Pancreas (tissue), 10 donors: ENCODE data around the gene PRDM16. TPM values are rescaled to one million over a fixed set of nuclear protein-coding genes. Genes with fewer than 3 reads are reported as not detected.
A peak's percentile ranks its signal among the peaks of the same experiment; 100 is the strongest.

Experiments
- ATAC-seq, 4 donors: fragments of 200-7000 bp; cut with Tn5 transposase; one replicate each; pipeline versions ENCODE4 v1.8.0 to v1.9.1; 2020; ENCODE audit warnings: mild to moderate bottlenecking in 4 of 4, moderate library complexity in 4 of 4
- DNase-seq, 6 donors: peaks; one replicate each; pipeline ENCODE4 v3.0.0-alpha.2; 2020
- FAIRE-seq: peaks from 2 replicates; lab custom pipeline; 2012; peaks lifted over from hg19 to GRCh38; lab: Jason Lieb, UNC
- H3K27ac ChIP-seq, 4 donors: fragments of 200-600 bp; sonication (generic); 1 replicate in 3 of 4; 2 replicates in 1 of 4; pipeline versions ENCODE4 v1.5.0 to v1.8.0; 2020
- H3K27me3 ChIP-seq, 4 donors: fragments of 200-600 bp; one replicate each; pipeline ENCODE4 v1.8.0; 2021
- H3K36me3 ChIP-seq, 3 donors: fragments of 200-600 bp; sonication (generic) in 1 of 3; one replicate each; pipeline versions ENCODE4 v1.5.0 to v1.8.0; 2020 to 2021
- H3K4me1 ChIP-seq, 3 donors: fragments of 200-600 bp; one replicate each; pipeline ENCODE4 v1.8.0; 2021
- H3K4me3 ChIP-seq, 4 donors: fragments of 200-600 bp; sonication (generic) in 2 of 4; one replicate each; pipeline versions ENCODE4 v1.5.0 to v1.8.0; 2020 to 2021
- H3K9me3 ChIP-seq, 4 donors: fragments of 200-600 bp; one replicate each; pipeline ENCODE4 v1.8.0; 2021
- WGBS, 2 donors: extraction: QIAGEN DNeasy Blood & Tissue Kit; methylation state at CpG; one replicate each; pipeline ENCODE4 v1.1.7; 2013; 5-methylcytosine and 5-hydroxymethylcytosine counted together
- intact Hi-C, 3 donors: fragments of 100-400 bp; cut with DNase I; formaldehyde crosslinking; loops; one replicate each; pipeline versions ENCODE4 v1.11.1 to v1.14.2; 2022
- polyA plus RNA-seq, 2 donors: library from polyadenylated mRNA; stranded (reverse); fragments of 200-250 nt; gene quantifications; one replicate each; pipeline ENCODE4 v1.2.3, GENCODE V29; 2013
- total RNA-seq, 6 donors: library from RNA; stranded (reverse); fragmentation: NEBNext Ultra II Directional in 4 of 6; extraction: Animal tissue kit (Norgen Biotek cat#: 25700) in 4 of 6; gene quantifications; one replicate each; pipeline versions ENCODE4 v1.2.1 to v1.2.4, GENCODE V29; 2021 to 2023
- TF ChIP-seq, protein P1 (sequence below), 4 donors: fragments of 200-600 bp; sonication (generic) in 3 of 4; IDR thresholded peaks; one replicate each; pipeline versions ENCODE4 v1.5.0 to v1.8.0; 2021; ENCODE audit warnings: antibody characterized with exemption in 4 of 4
- donor health status: healthy with polysubstance abuse.
- donor health status: DM: no; HTN: no; CAD: no; lungs with moderate emphysema.
- donor health status: DM: no; HTN: no; CAD: no.
- donor health status: control.
- donor health status: control.
- donor health status: Bipolar disorder and iron deficiency.
- donor health status: DM: yes; HTN: yes; CAD: no.
- donor health status: DM: no; HTN: no; CAD: no.
- donor health status: DM: no; HTN: no; CAD: no.
- donor health status: DM: yes; HTN: yes; CAD: no.

The PRDM16 gene
- total and polyA plus RNA-seq, 8 donors, result 6.6 to 19.2 (median 14.9) TPM

DNA sequence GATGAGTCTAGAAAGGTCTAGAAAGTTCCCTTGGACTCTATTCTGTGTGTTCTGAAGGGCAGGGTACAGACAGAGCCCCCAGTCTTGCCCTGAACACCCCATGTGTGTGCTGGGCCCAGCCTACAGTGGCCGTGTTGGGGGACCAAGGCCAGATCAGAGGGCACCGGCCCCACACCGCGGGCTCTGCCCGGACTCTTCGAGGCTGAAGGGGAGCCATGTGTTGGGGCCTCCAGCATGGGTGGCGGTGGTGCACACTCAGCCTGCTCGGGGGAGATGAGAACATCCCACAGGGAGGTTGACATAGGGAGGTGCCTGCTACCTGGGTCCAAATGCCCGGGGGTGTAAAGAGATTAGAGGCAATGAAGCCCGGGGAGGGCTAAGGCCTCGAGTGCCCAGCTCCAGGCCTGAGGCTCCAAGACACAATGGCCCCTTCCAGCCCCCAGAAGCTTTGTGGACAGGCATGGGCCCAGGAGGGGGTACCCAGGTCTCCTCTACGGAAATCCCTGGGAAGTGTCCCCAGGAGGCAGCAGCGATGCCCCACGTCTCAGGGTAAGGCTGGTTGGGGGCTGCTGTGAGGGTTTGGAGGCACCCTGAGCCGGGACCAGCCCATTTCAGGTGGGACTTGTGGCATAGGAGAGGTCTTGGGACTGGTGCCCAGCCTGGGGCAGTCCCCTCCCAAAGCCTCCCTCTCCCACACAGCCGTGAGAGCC lies 397.5 kb downstream of the PRDM16 start:
- H3K9me3 ChIP-seq, result no peaks in the 10 kb centered on the region
- FAIRE-seq (no peak), ATAC-seq (no peak), DNase-seq (peak in 2 of 6 donors; percentile 47 to 64)
- H3K4me1 ChIP-seq, result no peaks in the 10 kb centered on the region
- WGBS, 2 donors, result 91 to 93% methylated on average over 16 of the region's 16 CpGs
- intact Hi-C loops, result no loop called here
- H3K4me3 ChIP-seq, result no peak overlapping the region
- no peaks in the 10 kb centered on the region for H3K36me3 ChIP-seq
- TF ChIP-seq, protein P1, sequence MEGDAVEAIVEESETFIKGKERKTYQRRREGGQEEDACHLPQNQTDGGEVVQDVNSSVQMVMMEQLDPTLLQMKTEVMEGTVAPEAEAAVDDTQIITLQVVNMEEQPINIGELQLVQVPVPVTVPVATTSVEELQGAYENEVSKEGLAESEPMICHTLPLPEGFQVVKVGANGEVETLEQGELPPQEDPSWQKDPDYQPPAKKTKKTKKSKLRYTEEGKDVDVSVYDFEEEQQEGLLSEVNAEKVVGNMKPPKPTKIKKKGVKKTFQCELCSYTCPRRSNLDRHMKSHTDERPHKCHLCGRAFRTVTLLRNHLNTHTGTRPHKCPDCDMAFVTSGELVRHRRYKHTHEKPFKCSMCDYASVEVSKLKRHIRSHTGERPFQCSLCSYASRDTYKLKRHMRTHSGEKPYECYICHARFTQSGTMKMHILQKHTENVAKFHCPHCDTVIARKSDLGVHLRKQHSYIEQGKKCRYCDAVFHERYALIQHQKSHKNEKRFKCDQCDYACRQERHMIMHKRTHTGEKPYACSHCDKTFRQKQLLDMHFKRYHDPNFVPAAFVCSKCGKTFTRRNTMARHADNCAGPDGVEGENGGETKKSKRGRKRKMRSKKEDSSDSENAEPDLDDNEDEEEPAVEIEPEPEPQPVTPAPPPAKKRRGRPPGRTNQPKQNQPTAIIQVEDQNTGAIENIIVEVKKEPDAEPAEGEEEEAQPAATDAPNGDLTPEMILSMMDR (IDR thresholded peaks at IDR 0.05), result no peak
- H3K27ac ChIP-seq, result no peak overlapping the region
- H3K27me3 ChIP-seq, result no peaks in the 10 kb centered on the region

DNA sequence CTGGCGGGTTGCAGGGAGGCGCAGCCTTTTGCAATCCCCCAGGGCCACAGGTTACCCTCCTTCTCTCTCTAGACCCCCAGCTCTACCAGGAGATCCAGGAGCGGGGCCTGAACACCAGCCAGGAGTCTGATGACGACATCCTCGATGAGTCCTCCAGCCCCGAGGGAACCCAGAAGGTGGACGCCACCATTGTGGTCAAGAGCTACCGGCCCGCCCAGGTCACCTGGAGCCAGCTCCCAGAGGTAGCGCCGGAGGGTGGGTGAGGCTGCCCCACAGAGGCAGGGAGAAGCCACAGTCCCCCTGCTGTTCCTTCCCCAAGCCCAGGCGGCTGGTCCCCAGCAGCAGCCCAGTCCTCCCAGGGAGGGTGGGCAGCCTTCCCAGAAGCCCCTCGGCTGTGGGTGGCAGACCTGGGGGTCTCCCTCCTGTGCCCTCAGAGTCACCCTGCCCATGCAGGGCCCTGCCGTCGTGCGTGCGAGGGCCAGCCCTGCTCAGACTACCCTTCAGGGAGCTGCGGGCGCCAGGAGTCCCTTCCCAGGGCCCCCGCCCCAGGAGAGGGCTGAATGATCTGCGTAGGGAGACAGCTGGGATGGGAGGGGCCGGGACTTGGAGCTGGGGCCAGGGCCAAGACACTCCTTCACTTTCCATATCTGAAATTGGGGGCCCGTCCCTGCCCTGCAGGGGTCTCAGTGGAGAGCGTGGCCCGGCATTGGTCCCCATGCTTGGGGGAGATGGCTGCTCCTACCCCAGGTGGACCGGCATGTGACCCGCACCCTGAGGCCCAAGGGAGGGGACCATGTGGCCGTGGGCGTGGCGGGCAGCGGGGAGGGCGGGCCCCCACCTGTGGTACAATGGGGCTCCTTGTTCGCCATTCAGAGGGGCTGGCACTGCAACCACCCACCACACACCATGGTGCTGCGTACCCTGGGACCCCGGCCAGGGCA lies 398.4 kb downstream of the PRDM16 start:
- no peaks in the 10 kb centered on the region for H3K4me1 ChIP-seq
- intact Hi-C loops, result no loop called here
- no peaks in the 10 kb centered on the region for H3K36me3 ChIP-seq
- peak in 3 of 6 donors; percentile 25 to 71 (median 51) for DNase-seq
- H3K27ac ChIP-seq, result no peak overlapping the region
- no peak overlapping the region for H3K4me3 ChIP-seq
- FAIRE-seq, result no peak
- 90 to 91% methylated on average over 31 to 35 of the region's 35 CpGs for WGBS, 2 donors
- H3K27me3 ChIP-seq, result no peaks in the 10 kb centered on the region
- no peaks in the 10 kb centered on the region for H3K9me3 ChIP-seq
- peak in 1 of 4 donors; percentile 22 for ATAC-seq
- TF ChIP-seq, protein P1 (IDR thresholded peaks at IDR 0.05), result no peak

DNA sequence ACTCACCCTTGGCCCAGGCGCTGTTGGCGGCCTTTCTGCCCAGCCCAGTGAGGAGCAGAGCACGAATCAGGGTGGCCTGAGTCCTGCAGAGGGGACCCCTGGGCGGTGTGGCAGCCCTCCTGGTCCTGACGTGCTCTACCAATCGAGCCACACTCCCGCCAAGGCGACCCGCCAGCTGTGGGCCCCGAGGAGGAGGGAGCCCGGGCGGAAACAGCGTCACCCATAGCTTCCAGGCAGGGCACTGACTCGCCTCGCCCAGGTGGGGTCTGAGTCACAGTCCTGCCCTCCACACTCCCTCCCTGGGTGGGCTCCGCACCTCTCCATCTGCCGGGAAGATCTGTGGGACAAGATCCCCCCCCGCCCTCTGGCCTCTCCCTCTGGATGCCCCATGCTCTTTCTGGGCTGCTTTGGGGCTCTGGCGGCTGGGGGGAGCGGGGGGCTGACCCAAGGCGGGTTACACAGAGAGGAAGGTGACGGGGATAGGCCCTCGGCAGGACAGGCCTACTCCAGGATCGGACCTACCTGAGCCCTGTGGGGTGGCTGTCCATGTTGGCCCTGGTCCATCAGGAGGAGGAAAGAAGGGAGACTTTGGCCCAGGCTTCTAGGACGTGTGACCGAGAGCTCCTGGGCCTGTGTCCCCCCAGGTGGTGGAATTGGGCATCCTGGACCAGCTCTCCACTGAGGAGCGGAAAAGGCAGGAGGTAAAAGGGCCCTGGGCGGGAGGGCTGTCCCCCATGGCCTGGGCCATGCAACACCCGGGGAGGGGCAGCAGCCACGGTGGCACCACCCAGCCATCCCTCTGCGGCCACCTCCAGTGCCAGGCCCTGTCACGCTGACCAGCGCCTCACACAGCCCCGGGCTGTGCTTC lies 399.5 kb downstream of the PRDM16 start:
- 90 to 92% methylated on average over 32 to 34 of the region's 34 CpGs for WGBS, 2 donors
- TF ChIP-seq, protein P1 (IDR thresholded peaks at IDR 0.05), result no peak
- Histone ChIP-seq H3K4me1 (no peaks in the 10 kb centered on the region), H3K36me3 (peaks cover 0 to 7% (median 0%) of the 10 kb centered on the region in 3 donors), H3K27ac (no peak overlapping the region), H3K9me3 (no peaks in the 10 kb centered on the region), H3K27me3 (no peaks in the 10 kb centered on the region), H3K4me3 (no peak overlapping the region)
- ATAC-seq (no peak), DNase-seq (peak in 3 of 6 donors; percentile 29 to 75 (median 48)), FAIRE-seq (no peak)
- intact Hi-C loops, result no loop called here

DNA sequence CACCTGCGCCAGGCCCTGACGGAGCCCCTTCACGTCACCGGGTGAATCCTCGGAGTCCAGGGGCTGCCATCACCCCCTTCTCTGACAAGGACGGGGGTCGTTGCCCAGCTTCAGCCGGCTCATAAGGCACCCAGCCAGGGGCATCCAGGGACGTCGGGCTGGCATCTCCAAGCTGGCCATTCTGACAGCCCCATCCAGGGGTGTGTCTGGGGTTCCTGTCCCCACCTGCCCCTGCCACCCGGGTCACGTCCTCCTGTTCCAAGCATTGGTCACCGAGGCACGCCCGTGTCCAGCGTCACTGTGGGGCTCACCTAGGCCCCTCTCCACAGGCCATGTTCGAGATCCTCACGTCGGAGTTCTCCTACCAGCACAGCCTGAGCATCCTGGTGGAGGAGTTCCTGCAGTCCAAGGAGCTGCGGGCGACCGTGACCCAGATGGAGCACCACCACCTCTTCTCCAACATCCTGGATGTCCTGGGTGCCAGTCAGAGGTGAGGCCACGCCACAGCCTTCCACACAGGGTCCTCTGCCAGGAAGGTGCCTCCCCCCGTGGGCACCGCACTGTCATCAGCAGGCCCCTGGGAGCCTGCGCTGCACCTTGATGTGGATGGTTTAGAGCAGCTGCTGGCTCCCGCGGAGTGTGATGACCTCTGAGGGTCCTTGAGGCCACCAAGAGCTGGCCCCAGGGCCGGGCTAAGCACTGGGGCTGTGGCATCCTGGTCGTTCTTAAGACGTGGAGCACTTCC lies 400.3 kb downstream of the PRDM16 start:
- Histone ChIP-seq H3K27me3 (no peaks in the 10 kb centered on the region), H3K4me3 (no peak overlapping the region), H3K36me3 (peaks cover 0 to 14% (median 0%) of the 10 kb centered on the region in 3 donors), H3K27ac (no peak overlapping the region), H3K9me3 (no peaks in the 10 kb centered on the region), H3K4me1 (no peaks in the 10 kb centered on the region)
- ATAC-seq (no peak), FAIRE-seq (no peak), DNase-seq (peak in 3 of 6 donors; percentile 28 to 67 (median 51))
- 92 to 93% methylated on average over 31 of the region's 31 CpGs for WGBS, 2 donors
- intact Hi-C loops, result no loop called here
- TF ChIP-seq, protein P1 (IDR thresholded peaks at IDR 0.05), result no peak
